Endothelial cell of umbilical vein (primary cell): ENCODE measurements around the gene NEO1. TPM values are rescaled to one million over a fixed set of nuclear protein-coding genes. Genes with fewer than 3 reads are reported as not detected.

ENCODE experiments used
- BruUV-seq: library from RNA; stranded (reverse); fragments of 400-500 nt; replicated peaks from 2 replicates; lab custom pipeline; 2021; lab: Mats Ljungman, UMichigan
- CTCF ChIA-PET: fragments of 300-600, 350-600 bp; sonication (Branson Sonifier 250); formaldehyde crosslinking; loops from one replicate; lab custom pipeline; 2021; ENCODE audit warnings: antibody characterized with exemption, inconsistent platforms; lab: Charles Lee
- POLR2A ChIA-PET: fragments of 300-600, 350-600 bp; sonication (Branson Sonifier 250); formaldehyde crosslinking; loops from one replicate; lab custom pipeline; 2021; ENCODE audit warnings: antibody characterized with exemption, inconsistent platforms; lab: Charles Lee
- DNase-seq: peaks from one replicate; pipeline ENCODE4 v3.0.0-alpha.2; 2011; ENCODE audit warnings: low read depth, low spot score
- FAIRE-seq: peaks from 2 replicates; lab custom pipeline; 2011; peaks lifted over from hg19 to GRCh38; lab: Jason Lieb, UNC
- H2AFZ ChIP-seq: 2 replicates; pipeline ENCODE4 v1.6.0; 2012; ENCODE audit warnings: low read depth, low read length, control low read depth, inconsistent platforms
- H3K27ac ChIP-seq: 2 replicates; pipeline ENCODE4 v1.5.1; 2011; ENCODE audit warnings: low read depth, mild to moderate bottlenecking, control low read depth, low read length, moderate library complexity; ENCODE audit not compliant: insufficient read depth
- H3K27me3 ChIP-seq, 2 experiments: 2 replicates each; pipeline versions ENCODE4 v1.6.0 to v1.6.1; 2011; ENCODE audit warnings: low read length in 2 of 2, mixed read lengths in 1 of 2; ENCODE audit not compliant: control insufficient read depth in 2 of 2, insufficient read depth in 2 of 2
- H3K36me3 ChIP-seq, 2 experiments: 2 replicates in 1 of 2; 3 replicates in 1 of 2; pipeline ENCODE4 v1.5.1; 2011; ENCODE audit warnings: low read length in 2 of 2, mild to moderate bottlenecking in 1 of 2, moderate library complexity in 1 of 2; ENCODE audit not compliant: control insufficient read depth in 2 of 2, insufficient read depth in 2 of 2; ENCODE audit errors: extremely low read depth in 1 of 2
- H3K4me1 ChIP-seq: 3 replicates; pipeline ENCODE4 v1.5.1; 2011; ENCODE audit warnings: mild to moderate bottlenecking, low read length; ENCODE audit not compliant: control insufficient read depth, insufficient read depth; ENCODE audit errors: extremely low read depth
- H3K4me2 ChIP-seq: 2 replicates; pipeline ENCODE4 v1.6.1; 2011; ENCODE audit warnings: low read length, control low read depth, mixed read lengths; ENCODE audit not compliant: insufficient read depth
- H3K4me3 ChIP-seq, 3 experiments: fragments of 200-600 bp in 1 of 3; sonication (generic), shearing (Covaris generic) in 1 of 3; replicated peaks in 1 of 3; 2 replicates each; pipeline ENCODE4 v1.5.1; 2011 to 2016; ENCODE audit warnings: control low read depth in 3 of 3, low read length in 3 of 3, mild to moderate bottlenecking in 2 of 3, inconsistent platforms in 1 of 3, low read depth in 1 of 3, moderate library complexity in 1 of 3; ENCODE audit not compliant: insufficient read depth in 1 of 3
- H3K79me2 ChIP-seq: 2 replicates; pipeline ENCODE4 v1.6.0; 2012; ENCODE audit warnings: low read length, inconsistent platforms; ENCODE audit not compliant: control insufficient read depth, insufficient read depth
- H3K9ac ChIP-seq: replicated peaks from 2 replicates; pipeline ENCODE3; 2011; ENCODE audit warnings: low read length, control low read depth; ENCODE audit not compliant: insufficient read depth; ENCODE audit errors: extremely low read depth
- H3K9me1 ChIP-seq: replicated peaks from 3 replicates; pipeline ENCODE4 v1.6.0; 2011; ENCODE audit warnings: mild to moderate bottlenecking, low read length; ENCODE audit not compliant: control insufficient read depth, insufficient read depth; ENCODE audit errors: extremely low read depth
- H3K9me3 ChIP-seq: replicated peaks from 2 replicates; pipeline ENCODE4 v1.5.1; 2012; ENCODE audit warnings: low read length, inconsistent platforms; ENCODE audit not compliant: control insufficient read depth, insufficient read depth
- H4K20me1 ChIP-seq: replicated peaks from 2 replicates; pipeline ENCODE3; 2011; ENCODE audit warnings: mild to moderate bottlenecking, low read length; ENCODE audit not compliant: control insufficient read depth, insufficient read depth; ENCODE audit errors: extremely low read depth
- EZH2 ChIP-seq: IDR thresholded peaks from 2 replicates; pipeline ENCODE4 v1.6.1; 2012; ENCODE audit warnings: borderline replicate concordance, low read depth, mild to moderate bottlenecking, moderate library complexity, low read length, inconsistent platforms; ENCODE audit not compliant: severe bottlenecking
- FOS ChIP-seq: IDR thresholded peaks from 2 replicates; pipeline ENCODE4 v1.6.1; 2011; ENCODE audit warnings: mild to moderate bottlenecking, low read length, moderate library complexity, borderline replicate concordance; ENCODE audit not compliant: insufficient read depth
- GATA2 ChIP-seq: IDR thresholded peaks from 2 replicates; pipeline ENCODE4 v1.7.0; 2011; ENCODE audit warnings: low read depth, mild to moderate bottlenecking, moderate library complexity, mixed read lengths, low read length; ENCODE audit not compliant: insufficient read length, insufficient read depth
- JUN ChIP-seq: IDR thresholded peaks from 2 replicates; pipeline ENCODE4 v1.6.1; 2011; ENCODE audit warnings: borderline replicate concordance, low read depth; ENCODE audit not compliant: insufficient read length, insufficient read depth
- MYC ChIP-seq: IDR thresholded peaks from one replicate; pipeline ENCODE4 v1.6.1; 2011; ENCODE audit warnings: mild to moderate bottlenecking, low read depth, low read length
- POLR2A ChIP-seq: IDR thresholded peaks from 2 replicates; pipeline ENCODE4 v1.6.1; 2012; ENCODE audit warnings: low read depth, mild to moderate bottlenecking, control low read depth, low read length
- POLR2AphosphoS5 ChIP-seq: IDR thresholded peaks from 2 replicates; pipeline ENCODE4 v1.6.1; 2012; ENCODE audit warnings: low read depth, mild to moderate bottlenecking, control low read depth, low read length, moderate library complexity; ENCODE audit not compliant: insufficient read depth
- dilution Hi-C: fragments of 300-500 bp; cut with MboI; formaldehyde crosslinking; loops from one replicate; pipeline ENCODE4 v1.15.0; 2019; ENCODE audit warnings: low sequenced_read_pairs; ENCODE audit not compliant: extremely low pct_ligation_motif_present
- intact Hi-C: fragments of 100-400 bp; cut with micrococcal nuclease; formaldehyde crosslinking; loops from one replicate; pipeline ENCODE4 v1.10.0; 2022
- polyA plus RNA-seq, 4 experiments: library from polyadenylated mRNA; depleted of rRNA in 3 of 4; stranded (reverse) in 3 of 4; unstranded in 1 of 4; fragments of >200 nt; gene quantifications; 2 replicates each; pipeline versions ENCODE4 v1.2.1 to v1.2.3, GENCODE V29; 2011 to 2012; ENCODE audit warnings: missing spikeins in 1 of 4
- total RNA-seq: library from RNA; stranded (reverse); gene quantifications from 2 replicates; pipeline ENCODE4 v1.2.3, GENCODE V29; 2021
- TF ChIP-seq, protein P1 (sequence below): IDR thresholded peaks from 2 replicates; pipeline ENCODE4 v1.6.1; 2011; ENCODE audit not compliant: insufficient read depth, insufficient read length
- TF ChIP-seq, protein P2 (sequence below), 2 donors: IDR thresholded peaks; 1 replicate in 1 of 2; 2 replicates in 1 of 2; pipeline ENCODE4 v1.5.1; 2011; ENCODE audit warnings: low read length in 2 of 2, mild to moderate bottlenecking in 2 of 2, moderate library complexity in 2 of 2, control low read depth in 1 of 2, inconsistent platforms in 1 of 2, low read depth in 1 of 2; ENCODE audit not compliant: insufficient read depth in 1 of 2; ENCODE audit errors: extremely low read depth in 1 of 2

NEO1 gene
- total and polyA plus RNA-seq, 2 donors (not counting 3 experiments of a cell fraction or from before 2014, with no cell fraction given), result 0.12 to 0.35 TPM

DNA sequence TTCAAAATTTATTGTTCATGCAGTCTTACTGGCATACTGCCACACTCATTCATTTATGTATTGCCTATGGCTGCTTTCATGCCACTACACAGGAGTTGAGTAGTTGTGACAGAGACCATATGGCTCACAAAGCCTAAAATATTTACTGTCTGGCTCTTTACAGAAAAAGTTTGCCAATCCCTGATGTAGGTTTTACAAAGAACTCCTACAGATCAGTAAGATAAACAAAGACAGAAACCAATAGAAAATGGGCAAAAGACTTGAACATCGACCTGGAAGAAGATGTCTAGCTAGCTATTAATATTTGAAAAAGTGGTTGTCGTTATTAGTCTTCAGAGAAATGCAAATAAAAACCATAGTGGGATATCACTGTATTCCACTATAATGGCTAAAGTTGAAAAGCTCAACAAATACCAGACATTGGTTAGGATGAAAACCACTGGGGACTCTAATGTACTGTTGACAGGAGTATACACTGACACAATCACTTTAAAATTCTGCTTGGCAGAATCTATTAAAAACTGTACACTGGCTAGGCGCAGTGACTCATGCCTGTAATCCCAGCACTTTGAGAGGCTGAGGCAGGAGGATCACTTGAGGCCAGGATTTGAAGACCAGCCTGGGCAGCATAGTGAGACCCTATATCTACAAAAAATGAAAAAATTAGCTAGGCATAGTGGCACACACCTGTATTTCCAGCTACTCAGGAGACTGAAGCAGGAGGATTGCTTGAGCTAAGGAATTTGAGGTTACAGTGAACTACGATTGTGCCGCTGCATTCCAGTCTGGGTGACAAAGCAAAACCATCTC is 87.7 kb downstream of the NEO1 start:
- Histone ChIP-seq H3K4me2 (no peak overlapping the region), H3K9ac (no peak overlapping the region), H3K27me3 (peaks cover 0 to 2% of the 10 kb centered on the region in 2 experiments), H3K9me3 (no peaks in the 10 kb centered on the region), H3K4me1 (no peaks in the 10 kb centered on the region), H3K36me3 (no peaks in the 10 kb centered on the region), H3K27ac (no peak overlapping the region), H2AFZ (no peak overlapping the region), H4K20me1 (no peaks in the 10 kb centered on the region), H3K79me2 (no peaks in the 10 kb centered on the region), H3K9me1 (no peaks in the 10 kb centered on the region), H3K4me3 (no peak overlapping the region)
- intact Hi-C loops (no loop called here), dilution Hi-C loops (no loop called here)
- ChIA-PET POLR2A (no interaction called here), CTCF (interaction anchor here (1.5 kb wide), 1 partner anchor 28 kb away, joined by 4 read pairs; no protein-coding TSS in a partner anchor)
- DNase-seq (no peak), FAIRE-seq (no peak)
- no TSS peak for BruUV-seq
- TF ChIP-seq GATA2 (no peak), JUN (no peak), FOS (no peak), POLR2A (no peak), EZH2 (no peak), POLR2AphosphoS5 (no peak), MYC (no peak)
- TF ChIP-seq, protein P1, sequence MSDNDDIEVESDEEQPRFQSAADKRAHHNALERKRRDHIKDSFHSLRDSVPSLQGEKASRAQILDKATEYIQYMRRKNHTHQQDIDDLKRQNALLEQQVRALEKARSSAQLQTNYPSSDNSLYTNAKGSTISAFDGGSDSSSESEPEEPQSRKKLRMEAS, result no peak
- TF ChIP-seq, protein P2, sequence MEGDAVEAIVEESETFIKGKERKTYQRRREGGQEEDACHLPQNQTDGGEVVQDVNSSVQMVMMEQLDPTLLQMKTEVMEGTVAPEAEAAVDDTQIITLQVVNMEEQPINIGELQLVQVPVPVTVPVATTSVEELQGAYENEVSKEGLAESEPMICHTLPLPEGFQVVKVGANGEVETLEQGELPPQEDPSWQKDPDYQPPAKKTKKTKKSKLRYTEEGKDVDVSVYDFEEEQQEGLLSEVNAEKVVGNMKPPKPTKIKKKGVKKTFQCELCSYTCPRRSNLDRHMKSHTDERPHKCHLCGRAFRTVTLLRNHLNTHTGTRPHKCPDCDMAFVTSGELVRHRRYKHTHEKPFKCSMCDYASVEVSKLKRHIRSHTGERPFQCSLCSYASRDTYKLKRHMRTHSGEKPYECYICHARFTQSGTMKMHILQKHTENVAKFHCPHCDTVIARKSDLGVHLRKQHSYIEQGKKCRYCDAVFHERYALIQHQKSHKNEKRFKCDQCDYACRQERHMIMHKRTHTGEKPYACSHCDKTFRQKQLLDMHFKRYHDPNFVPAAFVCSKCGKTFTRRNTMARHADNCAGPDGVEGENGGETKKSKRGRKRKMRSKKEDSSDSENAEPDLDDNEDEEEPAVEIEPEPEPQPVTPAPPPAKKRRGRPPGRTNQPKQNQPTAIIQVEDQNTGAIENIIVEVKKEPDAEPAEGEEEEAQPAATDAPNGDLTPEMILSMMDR (IDR thresholded peaks at IDR 0.05; ENCODE audit: extremely low read depth in 1 of 2, insufficient read depth in 1 of 2, low read depth in 1 of 2, low read length in 2 of 2), result no peak
